A204.1 (cell line): ENCODE measurements around the gene MANEA.

Experiments used
- FAIRE-seq: peaks from 2 replicates; lab custom pipeline; 2012; peaks lifted over from hg19 to GRCh38; lab: Jason Lieb, UNC

Gene MANEA

DNA sequence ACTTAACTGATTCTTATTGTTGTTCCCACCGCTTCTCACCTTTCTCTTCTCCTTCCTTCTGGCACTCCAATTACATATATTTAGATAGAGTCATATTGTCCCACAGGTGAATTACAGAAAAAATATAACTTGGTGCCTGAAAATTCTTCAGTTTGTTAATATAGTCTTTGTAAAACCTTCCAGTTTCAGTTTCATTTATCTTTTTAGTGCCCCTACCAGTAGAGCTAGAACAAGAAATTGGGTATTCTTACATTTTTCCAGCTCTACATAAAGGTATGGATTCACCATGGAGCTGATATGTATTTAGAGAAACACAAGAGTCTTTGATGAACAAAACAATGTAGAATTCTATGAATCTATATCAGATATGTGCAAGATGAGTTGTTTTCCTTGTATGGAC is 10.7 kb downstream of the MANEA start:
- FAIRE-seq: peak; percentile 11

DNA sequence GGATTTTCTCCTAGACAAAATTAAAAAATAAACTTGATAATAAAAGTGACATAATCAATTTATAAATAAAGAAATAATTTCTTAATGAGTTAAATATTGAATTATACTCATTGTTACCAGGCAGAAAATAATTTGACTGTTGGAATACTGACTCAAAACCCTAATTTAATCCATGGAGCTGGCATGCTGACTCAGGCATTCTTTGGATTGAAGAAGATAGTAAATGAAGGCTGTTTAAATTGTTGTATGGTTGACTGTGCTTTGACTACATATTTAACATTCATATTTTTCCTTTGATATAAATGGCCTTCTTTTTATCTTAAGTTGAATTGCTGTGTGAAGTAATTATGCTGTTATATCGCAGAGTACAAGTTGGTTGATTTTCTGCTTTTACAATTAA is 11.7 kb downstream of the MANEA start:
- FAIRE-seq: no peak

DNA sequence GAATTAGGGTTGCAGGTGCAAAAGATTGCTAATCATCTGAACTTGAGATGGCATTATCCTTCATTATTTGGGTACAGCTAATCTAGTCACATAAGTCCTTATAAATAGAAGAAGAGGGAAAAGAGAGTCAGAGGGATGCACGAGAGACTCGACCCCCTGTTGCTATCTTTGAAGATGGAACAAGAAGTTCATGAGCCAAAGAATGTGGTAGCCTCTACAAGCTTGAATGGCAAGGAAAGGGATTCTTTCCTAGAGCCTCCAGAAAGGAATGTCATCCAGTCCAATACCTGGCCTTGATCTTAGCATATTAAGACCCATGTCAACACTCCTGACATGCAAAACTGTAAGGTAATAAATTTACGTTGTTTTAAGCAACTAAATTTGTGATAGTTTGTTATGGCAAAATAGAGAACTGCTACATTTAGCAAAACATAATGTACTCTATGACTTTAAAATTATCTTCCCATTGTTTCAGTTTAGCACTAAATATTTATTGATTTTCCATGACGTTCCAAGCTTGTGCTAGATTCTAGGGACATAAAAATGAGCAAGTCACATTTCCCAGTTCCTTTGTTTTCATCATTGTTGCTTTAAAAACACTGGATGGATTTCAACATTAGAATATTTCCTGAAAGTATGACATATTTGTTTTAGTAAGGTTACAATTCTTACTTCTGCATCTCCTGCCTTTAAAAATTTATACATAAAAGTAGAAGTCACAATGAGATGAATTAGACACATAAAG is 12.7 kb downstream of the MANEA start:
- FAIRE-seq: no peak

DNA sequence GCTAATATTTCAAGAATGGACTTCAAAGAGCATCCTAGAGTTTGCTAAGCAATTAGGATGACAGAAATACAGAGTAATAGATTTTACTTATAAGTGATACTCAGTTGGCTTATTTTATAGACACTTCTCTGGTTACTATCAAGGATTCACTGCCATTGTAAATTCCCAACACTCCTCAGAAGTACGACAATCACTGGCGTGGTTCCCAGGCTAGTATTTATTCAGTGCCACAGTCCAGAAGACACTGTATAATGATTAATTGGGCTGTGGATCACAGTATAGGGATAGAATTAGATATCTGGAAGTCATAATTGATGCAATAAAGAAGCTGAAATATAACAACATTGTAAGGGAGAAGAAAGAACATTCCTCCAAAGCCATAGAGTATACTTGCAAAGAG is 15.7 kb downstream of the MANEA start:
- FAIRE-seq: no peak

DNA sequence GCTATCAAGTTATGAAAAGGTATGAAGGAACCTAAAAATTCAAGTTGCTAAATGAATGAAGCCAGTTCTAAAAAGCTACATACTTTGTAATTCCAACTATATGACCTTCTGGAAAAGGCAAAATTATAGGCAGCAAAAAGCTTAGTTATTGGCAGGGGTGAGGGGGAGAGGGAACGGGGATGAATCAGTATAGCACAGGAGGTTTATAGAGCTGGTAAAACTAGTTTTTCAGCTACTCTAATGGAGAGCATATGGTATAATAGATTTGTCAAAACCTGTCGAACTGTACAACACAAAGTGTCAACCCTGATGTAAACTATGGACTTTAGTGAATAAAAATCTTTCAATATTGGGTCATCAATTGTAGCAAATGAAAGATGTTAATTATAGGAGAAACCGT is 18.7 kb downstream of the MANEA start:
- FAIRE-seq: no peak

DNA sequence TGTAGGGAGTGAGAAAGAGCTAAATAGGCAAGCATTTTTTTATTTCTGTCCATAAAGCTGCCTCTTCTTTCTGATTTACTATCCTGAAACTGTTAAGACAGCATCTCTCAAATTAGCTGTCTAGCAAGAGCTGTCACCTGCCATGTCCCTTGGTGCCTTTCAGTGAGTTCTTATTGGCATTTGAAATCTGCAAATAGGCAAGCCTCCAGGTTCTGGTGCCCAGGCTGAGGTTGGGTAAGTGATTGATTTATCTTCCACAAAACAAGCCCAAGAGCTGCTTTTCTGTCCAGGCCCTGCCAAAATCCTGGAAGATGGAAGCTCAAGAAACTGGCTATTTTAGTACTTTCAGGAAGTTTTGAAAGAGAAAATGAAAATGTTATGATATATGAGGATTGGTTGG is 22.4 kb downstream of the MANEA start:
- no peak for FAIRE-seq

DNA sequence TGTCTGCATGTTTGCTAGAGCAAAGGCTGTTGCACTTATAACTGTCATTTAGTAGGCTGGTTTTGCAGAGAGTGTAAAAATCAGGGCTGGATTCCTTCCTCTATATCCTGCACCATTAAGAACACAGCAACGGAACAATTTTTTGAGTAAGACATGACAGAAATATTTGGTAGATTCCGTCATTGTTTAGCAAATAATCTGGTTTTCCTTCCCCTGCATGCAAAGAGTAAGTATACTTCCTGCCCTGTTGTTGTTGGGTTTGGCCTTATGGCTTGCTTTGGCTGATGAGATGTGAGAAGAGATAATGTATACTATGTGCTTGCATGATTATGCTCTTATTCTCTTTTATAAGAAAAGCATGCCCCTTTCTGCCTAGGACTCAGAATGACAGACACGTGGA is 23.8 kb downstream of the MANEA start:
- no peak for FAIRE-seq

DNA sequence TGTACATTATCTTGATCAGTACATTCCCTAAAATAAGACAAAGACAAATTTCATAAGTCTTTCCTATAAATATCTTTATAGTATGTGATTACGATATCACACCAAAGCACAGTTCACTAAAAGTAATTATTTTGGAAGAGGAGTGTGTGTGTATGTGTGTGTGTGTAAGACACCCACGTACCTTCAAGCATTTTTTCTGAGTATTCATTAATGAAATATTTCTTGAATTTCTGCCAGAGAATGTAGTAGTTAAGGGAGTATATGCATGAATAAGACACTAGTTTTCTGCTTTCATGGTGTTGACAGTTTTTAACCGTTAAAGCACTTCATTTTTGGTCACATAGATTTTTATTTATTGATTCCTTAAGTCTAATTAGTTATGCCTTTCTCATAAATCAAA is 36.8 kb downstream of the MANEA start:
- no peak for FAIRE-seq

DNA sequence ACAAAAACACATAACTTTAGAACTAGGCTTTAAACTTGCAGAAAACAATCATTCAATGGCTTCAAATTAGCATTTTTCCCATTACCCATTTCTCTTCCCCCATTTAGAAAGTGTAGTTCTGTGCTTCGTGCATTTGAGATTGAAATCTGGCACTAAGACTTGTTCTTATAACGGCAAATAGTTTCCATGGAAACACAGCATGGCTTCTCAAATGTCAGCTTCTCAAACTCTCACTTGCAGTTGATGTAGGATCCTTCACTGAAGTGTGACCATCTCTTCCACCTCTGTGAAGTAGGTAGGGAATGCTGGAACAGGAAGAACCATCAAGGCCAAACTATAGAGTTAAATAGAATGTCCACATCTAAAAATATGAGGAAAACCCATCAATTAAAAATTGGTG is 52.2 kb downstream of the MANEA start:
- FAIRE-seq: no peak

DNA sequence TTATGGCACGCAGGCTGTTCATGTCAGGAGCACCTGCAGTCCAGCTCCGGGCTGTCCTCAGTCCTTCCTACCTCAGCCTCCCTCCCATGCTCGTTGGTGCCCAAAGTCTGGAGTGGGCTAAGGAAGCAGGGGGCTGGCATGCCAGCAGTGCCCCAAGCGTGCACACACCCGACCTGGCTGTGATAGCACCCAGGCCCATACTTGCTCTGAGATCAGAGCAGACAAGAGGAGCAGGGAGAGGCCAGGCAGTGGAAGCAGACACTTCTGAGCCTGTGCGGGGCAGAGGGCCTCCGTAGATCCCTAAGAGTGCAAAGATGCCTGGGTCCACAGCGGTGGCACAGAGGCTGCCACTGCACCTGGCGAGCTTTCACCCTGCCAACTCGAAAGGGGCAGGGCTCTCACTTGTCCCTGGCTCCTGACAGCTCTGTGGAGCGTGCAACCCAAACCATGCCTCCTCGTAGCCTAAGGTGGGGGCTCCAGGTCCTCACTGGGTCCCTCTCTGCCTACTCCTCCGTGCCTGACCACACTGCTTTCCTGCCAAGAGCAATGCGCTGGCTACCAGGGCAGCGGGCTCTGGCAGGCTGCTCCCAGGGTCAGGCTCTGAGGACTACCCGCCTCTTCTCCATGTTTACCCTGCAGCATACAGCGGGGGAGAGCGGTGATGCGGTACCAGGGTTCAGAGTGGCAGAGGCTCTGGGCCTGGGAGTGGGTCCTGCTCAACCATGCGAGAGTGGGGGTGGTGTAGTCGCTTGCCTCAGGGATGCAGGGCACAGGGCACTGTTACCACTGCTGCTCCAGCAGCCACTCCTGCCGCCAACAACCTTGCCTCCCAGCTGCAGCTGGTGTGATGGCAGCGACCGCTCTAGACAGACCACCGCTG is 59.5 kb downstream of the MANEA start:
- no peak for FAIRE-seq

DNA sequence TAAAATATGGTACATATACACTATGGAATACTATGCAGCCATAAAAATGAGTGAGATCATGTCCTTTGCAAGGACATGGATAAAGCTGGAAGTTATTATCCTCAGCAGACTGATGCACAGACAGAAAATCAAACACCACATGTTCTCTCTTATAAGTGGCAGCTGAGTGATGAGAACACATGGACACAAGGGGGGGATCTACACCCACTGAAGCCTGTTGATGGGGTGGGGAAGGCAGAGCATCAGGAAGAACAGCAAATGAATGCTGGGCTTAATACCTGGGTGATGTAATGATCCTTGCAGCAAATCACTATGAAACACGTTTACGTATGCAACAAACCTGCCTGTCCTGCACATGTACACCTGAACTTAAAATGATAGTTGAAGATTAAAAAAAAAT is 71.3 kb downstream of the MANEA start:
- FAIRE-seq: no peak

DNA sequence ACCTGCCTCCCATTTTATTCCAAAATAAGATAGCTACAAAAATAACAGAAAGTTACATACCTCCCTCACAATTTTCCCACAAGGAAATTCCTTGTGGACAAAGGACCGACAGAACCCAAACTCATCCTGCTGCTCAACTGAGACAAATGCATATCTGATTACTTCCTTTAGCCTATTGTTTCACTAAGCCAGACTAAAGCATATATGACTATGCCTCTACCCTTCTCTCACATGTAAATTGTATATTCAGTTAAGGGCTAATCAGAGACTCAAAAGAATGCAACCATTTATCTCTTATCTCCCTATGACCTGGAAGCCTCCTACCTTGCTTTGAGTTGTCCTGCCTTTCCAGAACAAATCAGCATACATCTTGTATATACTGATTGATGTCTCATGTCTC is 72.1 kb downstream of the MANEA start:
- no peak for FAIRE-seq

DNA sequence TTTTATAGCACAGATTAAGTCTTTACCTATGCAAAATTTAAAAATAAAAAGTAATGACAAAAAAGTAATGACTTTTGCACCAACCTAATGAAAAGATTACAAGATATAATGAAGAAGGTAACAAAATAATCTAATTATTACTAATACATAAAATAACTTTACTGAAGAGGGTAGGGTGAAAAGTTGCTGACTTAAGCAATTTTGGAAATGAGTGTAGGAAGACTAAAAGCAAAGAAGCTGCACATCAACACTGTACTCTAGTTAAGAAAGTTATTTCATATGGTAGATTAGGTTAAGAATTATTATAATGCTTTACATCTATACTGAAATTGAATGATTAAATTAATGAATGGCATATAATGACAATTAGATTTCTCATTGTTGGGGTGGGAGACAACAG is 76.8 kb downstream of the MANEA start:
- FAIRE-seq: no peak

DNA sequence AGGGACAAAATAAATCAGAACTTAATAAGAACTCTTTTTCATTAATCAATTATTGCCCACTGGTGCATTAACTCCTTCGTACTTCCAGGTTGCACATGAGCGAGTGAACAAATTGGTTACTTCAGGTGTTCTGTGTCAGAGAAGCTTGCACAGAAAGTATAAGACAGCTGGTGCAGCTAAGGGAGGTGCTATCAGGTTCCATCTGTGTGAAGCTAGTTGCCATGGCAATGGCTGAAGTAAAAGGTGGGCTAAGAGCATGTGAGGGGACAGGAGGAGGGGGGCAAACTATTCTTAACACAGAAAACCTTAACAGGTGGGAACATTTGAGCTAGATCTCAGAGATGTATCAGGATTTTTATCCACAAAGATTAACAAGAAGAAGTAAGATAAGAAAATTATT is 81.6 kb downstream of the MANEA start:
- no peak for FAIRE-seq
